Mammary microvascular endothelial cell (primary cell): ENCODE data around the gene TNFSF9. TPM values are rescaled to one million over a fixed set of nuclear protein-coding genes. Genes with fewer than 3 reads are reported as not detected.

ENCODE experiments used
- total RNA-seq: library from RNA; depleted of rRNA; stranded (reverse); fragments of >200 nt; gene quantifications from 2 replicates; pipeline ENCODE4 v1.2.3, GENCODE V29; 2015

Gene TNFSF9, protein sequence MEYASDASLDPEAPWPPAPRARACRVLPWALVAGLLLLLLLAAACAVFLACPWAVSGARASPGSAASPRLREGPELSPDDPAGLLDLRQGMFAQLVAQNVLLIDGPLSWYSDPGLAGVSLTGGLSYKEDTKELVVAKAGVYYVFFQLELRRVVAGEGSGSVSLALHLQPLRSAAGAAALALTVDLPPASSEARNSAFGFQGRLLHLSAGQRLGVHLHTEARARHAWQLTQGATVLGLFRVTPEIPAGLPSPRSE
- 1.0 and 1.3 TPM in 2 replicates for total RNA-seq

DNA sequence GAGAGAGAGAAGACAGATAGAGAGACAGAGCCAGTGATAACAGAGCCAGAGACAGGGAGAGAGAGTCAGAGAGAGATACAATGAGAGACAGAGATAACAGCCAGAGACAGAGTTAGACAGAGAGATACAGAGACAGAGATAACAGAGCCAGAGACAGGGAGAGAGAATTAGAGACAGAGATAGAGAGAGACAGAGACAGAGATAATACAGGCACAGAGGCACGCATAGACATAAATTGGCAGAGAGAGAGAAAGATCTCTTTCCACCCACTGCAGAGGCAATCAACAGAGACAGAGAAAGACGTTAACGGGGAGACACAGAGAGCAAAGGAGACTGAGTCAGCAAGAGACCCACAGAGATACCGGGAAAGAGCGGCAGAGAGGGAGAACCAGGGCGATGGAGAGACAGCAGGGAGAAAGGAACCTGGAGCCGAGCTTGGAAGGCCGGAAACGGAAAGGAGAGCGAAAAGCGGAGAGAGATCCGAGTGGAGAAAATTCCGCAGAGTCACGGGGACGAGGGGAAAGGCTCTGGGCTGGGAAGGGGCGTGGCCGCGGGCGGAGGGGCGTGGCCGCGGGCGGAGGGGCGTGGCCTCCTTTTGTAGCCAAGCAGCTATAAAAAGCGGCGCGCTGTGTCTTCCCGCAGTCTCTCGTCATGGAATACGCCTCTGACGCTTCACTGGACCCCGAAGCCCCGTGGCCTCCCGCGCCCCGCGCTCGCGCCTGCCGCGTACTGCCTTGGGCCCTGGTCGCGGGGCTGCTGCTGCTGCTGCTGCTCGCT lies at the start of gene TNFSF9:
TSS of gene TNFSF9 (plus strand) at position 641 of the 777 bp plus-strand sequence. CDS start at position 652, 11 bp downstream.

DNA sequence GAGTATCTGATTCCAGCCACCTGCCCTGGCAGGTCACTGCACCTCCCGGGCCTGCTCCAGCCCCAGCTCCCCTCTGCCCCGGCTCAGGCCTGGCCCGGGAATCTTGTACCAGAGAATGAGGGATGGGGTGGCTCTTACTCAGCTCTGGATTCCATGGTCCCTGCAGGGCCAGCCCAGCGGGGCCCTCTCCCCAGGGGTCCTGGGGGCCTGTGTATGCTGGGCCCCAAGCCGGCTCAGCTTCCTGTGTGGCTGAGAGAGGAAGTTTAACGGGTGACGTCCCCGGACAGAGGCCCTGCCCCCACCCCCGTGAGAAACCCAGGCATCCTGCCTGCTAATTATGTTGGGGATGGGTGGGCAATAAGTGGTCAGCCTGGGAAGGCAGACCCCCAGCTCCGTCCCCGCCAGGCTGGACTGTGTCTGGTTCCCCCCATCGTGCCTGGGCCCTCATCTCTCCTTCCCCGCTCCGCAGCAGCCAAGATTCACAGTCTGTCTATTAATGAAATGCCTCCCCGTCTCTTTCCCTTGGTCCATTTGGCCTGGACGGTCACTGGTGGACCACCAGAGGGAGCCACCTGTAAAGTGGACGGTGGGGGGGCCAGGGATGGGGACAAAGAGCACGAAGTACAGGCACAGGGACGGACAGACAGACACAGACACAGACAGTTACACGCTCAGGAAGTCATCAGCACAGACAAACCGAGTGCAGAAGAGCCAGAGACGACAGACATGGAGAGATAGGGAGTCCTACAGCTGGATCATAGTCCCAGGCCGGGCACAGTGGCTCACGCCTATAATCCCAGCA lies 49.1 kb upstream of the TNFSF9 start, which contains the start of gene DENND1C:
TSS of gene DENND1C (minus strand) at position 247 of the 802 bp plus-strand sequence. CDS start at position 155, 92 bp downstream.

DNA sequence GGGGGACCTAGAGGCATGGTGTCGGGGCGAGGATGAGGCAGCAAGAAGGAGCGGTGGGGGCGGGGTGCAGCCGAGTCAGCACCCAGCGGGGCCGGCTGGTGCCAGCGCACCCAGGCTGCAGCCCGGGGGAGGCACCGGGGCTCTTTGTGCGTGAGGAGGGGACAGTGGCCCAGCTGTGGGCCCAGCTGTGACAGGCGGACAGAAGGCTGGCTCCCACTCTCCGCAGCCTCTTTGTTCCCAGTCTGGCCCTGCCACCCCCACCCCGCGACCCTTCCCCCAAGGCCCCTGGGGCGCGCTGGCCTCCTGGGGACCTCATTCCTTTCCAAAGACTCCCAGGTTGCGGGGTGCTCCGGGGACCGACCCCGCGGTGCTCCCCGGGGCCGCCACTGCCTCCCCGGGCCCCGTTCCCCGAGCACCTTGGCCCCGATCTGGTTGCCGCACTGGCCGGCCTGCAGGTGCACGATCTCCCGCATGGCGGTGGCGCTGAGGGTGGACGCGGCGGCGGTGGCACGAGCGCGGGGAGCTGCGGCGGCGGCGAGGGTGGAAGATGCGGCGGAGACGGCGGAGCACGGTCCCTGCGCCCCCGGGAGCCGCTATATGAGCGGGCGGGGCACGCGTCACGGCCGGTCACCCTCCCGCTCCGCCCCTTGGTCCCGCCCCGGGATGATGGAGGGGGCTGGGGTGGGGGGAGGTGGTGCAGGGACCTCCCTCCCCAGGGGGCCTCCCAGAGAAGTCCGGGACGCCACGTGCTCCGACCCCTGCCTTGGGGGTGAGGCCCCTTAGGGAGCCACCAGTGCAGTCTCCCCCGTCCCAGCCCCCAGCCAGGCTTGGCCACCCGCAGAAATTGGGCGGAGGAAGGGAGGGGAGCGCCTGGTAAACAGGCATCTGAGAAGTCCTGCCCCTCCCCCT lies 28.8 kb upstream of the TNFSF9 start, which contains the start of gene TUBB4A:
TSS of gene TUBB4A (minus strand) at position 570 of the 909 bp plus-strand sequence. CDS start at position 473, 97 bp downstream.

Other genes with a start within 250 kb of the TNFSF9 start
- not detected in 2 replicates for gene ACER1, start 197.4 kb upstream of the TNFSF9 start, total RNA-seq
- gene CLPP, start 169.5 kb upstream of the TNFSF9 start, total RNA-seq = 134 and 153 TPM in 2 replicates
- gene ALKBH7, start 158.2 kb upstream of the TNFSF9 start, total RNA-seq = 23.7 and 27.7 TPM in 2 replicates
- gene PSPN, start 155.1 kb upstream of the TNFSF9 start, total RNA-seq = 0.84 and 3.9 TPM in 2 replicates
- gene GTF2F1, start 137.9 kb upstream of the TNFSF9 start, total RNA-seq = 35.0 and 39.8 TPM in 2 replicates
- gene KHSRP, start 106.2 kb upstream of the TNFSF9 start, total RNA-seq = 168 and 220 TPM in 2 replicates
- not detected in 2 replicates for gene SLC25A41, start 97.3 kb upstream of the TNFSF9 start, total RNA-seq
- gene SLC25A23, start 71.2 kb upstream of the TNFSF9 start, total RNA-seq = 10.1 and 11.4 TPM in 2 replicates
- gene CRB3, start 66.8 kb upstream of the TNFSF9 start, total RNA-seq = not detected in 2 replicates
- gene DENND1C, start 49.2 kb upstream of the TNFSF9 start, total RNA-seq = not detected in 2 replicates
- gene TUBB4A, start 28.7 kb upstream of the TNFSF9 start, total RNA-seq = not detected in 2 replicates
- 0.33 and 2.8 TPM in 2 replicates for gene CD70, start 60.1 kb downstream of the TNFSF9 start, total RNA-seq
- gene TNFSF14, start 139.1 kb downstream of the TNFSF9 start, total RNA-seq = not detected in 2 replicates
- 1.1 and 2.3 TPM in 2 replicates for gene C3, start 189.6 kb downstream of the TNFSF9 start, total RNA-seq
- gene GPR108, start 206.6 kb downstream of the TNFSF9 start, total RNA-seq = 37.8 and 43.3 TPM in 2 replicates
- gene TRIP10, start 208.7 kb downstream of the TNFSF9 start, total RNA-seq = 54.2 and 57.1 TPM in 2 replicates
- gene SH2D3A, start 236.4 kb downstream of the TNFSF9 start, total RNA-seq = 1.2 and 2.1 TPM in 2 replicates
- gene VAV1, start 241.7 kb downstream of the TNFSF9 start, total RNA-seq = not detected in 2 replicates